ENCODE results near the gene PLCL1. TPM values are rescaled to one million over a fixed set of nuclear protein-coding genes. Genes with fewer than 3 reads are reported as not detected.
"Not testable (repeated sequence)": the region's sequence is repeated elsewhere in the genome, so short reads cannot be mapped to it uniquely, and the experiment has no call there.

PLCL1 gene
- total RNA-seq, 1 donor from 2014 or later: 0.23 TPM

DNA sequence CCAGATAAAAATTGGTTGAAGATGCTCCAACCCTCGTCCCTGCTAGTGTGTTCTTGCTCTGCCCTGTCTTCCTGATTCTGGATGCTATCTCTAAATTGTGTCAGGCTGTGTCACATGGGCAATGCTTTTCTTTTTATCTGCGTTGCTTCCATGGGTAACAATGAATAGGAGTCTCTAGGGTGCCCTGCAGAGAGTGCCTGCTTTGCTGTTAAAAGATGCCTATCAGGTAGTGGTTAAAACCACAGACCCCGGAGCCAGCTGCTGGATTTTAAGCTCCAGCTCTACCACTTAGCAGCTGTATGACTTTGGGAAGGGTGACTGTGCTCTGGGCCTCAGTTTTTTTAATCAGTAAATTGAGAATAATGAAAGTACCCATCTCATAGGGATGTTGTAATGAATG lies 340.3 kb downstream of the PLCL1 start:
- no peak for DNase-seq (ENCODE audit: low spot score)
- no peak for ATAC-seq

DNA sequence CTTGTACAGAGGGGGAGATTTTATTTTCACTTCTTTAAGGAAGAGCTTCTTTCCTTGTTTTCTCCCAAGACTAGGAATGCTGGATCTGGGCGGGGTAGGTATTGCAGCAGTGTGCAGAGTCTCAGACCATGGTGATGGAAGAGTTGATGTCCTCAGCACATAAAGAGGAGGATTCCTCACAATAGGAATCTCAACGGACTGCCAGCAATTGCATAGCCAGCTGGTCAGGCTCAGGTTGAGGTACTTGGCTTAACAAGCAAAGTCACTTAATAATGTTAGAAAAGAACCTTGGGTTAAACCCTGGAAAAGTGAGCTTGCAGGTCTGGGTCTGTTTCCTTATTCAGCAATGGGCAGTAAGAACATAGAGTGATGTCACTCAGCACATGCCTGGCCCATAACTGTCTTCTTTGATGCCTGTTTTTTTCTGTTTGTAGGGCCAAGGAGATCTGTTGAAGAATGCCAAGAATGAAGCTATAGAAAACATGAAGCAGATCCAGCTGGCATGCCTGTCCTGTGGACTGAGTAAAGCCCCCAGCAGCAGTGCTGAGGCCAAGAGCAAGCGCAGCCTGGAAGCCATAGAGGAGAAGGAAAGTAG lies 342.1 kb downstream of the PLCL1 start:
- no peak for DNase-seq (ENCODE audit: low spot score)

DNA sequence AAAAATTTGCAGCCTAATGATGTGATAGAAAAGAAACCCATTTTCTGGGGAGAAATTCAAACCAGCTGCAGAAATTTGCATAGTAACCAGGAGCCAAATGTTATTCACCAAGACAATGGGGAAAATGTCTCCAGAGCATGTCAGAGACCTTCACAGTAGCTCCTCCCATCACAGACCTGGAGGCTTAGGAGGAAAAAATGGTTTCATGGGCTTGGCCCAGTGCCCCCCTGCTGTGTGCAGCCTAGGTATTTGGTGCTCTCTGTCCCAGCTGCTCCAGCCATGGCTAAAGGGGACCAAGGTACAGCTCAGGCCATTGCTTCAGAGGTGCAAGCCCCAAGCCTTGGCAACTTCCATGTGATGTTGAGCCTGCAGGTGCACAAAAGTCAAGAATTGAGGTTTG lies 352.9 kb downstream of the PLCL1 start:
- ATAC-seq: no peak
- DNase-seq (ENCODE audit: low spot score): no peak

More for the DNA sequence above, 342.1 kb downstream of the PLCL1 start:
- no peak for ATAC-seq

DNA sequence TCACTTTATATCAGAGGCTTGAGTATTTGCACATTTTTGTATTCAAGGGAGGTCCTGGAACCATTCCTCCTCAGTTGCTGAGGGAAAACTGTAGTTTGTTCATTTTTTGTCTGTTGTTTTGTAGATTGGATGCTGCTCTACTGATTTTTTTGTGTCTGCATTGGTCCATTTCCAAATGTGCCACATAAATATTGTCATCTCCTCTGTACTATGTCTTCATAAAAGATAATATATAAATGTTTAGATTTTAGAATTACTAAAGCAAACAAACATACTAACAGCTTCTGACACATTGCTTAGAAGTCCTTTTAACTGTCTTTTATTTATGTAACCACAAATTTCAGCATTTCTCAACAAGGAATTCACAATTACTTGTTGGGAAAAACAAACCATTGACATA lies 356.8 kb downstream of the PLCL1 start:
- DNase-seq (ENCODE audit: low spot score) (no peak), ATAC-seq (no peak)

GRCh38 chr2:198162276-198162675 lies 357.9 kb downstream of the PLCL1 start:
- no peak for ATAC-seq
- DNase-seq (ENCODE audit: low spot score): no peak

- ATAC-seq (no peak), DNase-seq (ENCODE audit: low spot score) (no peak)
Measured at GRCh38 chr2:198164843-198165242, 360.4 kb downstream of the PLCL1 start.

- DNase-seq (ENCODE audit: low spot score): no peak
- ATAC-seq: no peak
Measured at GRCh38 chr2:198165289-198165688, 360.9 kb downstream of the PLCL1 start.

DNA sequence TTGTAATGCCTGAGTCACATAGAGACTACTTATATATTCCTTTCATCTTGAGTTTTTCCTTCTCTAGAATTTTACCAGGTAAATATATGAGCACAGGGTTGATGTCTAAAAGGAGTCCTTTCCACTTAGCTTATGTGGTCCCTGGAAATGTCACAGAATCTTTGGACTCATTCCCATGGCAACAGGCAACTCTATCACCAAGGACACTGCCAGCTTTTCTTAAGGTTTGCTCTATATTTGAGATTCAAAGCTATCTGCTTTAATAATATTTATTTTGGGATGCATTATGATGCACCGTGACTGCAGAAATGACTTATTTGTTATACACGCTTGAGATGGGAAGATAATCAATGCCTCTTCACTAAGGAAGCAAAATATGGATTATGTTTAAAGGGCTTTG lies 363.0 kb downstream of the PLCL1 start:
- no peak for DNase-seq (ENCODE audit: low spot score)
- ATAC-seq: no peak

DNA sequence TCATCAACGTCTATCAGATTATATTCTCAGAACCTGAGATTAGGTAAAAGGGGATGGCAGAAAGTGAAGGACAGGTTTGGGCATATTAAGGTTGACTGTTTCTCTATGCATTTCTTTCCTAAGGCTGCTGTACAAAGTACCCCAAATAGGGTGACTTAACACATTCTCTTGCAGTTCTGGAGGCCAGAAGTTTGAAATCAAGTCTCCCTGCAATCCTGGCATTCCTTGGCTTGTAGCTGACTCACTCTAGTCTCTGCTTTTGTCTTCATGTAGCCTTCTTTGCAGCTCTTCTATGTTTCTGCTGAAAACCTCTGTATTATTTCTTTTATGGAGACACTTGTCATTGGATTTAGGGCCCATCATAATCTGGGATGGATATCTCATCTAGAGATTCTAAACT lies 364.3 kb downstream of the PLCL1 start:
- no peak for ATAC-seq

GRCh38 chr2:198173242-198173641 lies 368.8 kb downstream of the PLCL1 start:
- ATAC-seq: no peak
- no peak for DNase-seq (ENCODE audit: low spot score)

More for the DNA sequence above, 364.3 kb downstream of the PLCL1 start:
- no peak for DNase-seq (ENCODE audit: low spot score)

- ATAC-seq (no peak), DNase-seq (ENCODE audit: low spot score) (no peak)
Measured at GRCh38 chr2:198173864-198174263, 369.5 kb downstream of the PLCL1 start.

DNA sequence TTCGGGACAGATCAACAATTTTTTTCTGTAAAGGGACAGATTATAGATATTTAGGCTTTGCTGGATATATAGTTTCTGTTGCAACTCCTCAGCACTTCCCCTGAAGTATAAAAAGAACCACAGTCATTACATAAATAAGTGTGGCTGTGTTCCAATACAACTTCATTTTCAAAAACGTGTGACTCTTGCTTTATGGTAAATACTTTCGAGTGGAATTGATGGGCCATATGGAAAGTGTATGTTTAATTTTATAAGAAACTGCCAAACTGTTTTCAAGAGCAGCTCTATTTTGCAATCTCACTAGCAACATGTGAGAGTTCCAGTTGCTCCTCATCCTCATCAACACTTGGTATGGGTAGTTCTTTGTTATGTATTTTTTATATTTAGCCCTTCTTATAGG lies 370.9 kb downstream of the PLCL1 start:
- ATAC-seq (no peak), DNase-seq (ENCODE audit: low spot score) (no peak)

GRCh38 chr2:198177040-198177439 lies 372.6 kb downstream of the PLCL1 start:
- DNase-seq (ENCODE audit: low spot score) (no peak), ATAC-seq (no peak)

GRCh38 chr2:198178766-198179165 lies 374.4 kb downstream of the PLCL1 start:
- DNase-seq (ENCODE audit: low spot score) (no peak), ATAC-seq (no peak)

DNA sequence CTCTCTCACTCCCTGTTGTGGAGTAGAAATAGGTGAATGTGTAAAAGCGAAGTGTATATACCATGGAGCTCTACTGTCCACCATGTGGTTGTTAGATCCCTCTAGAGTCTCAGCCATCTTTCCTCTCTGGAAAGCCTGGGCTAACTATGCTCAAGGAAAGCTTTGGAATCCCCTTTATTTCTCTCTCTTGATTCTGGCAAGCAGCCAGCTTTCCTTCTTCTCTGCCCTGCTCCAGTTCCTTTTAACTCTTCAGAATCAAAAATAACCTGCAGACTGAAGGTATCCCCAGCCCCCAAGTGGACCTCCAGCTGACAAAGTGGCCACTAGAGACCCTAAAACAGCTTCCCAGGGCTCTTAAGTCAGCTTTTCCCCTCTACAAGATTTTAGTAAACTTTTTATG lies 381.9 kb downstream of the PLCL1 start:
- DNase-seq (ENCODE audit: low spot score): no peak

DNA sequence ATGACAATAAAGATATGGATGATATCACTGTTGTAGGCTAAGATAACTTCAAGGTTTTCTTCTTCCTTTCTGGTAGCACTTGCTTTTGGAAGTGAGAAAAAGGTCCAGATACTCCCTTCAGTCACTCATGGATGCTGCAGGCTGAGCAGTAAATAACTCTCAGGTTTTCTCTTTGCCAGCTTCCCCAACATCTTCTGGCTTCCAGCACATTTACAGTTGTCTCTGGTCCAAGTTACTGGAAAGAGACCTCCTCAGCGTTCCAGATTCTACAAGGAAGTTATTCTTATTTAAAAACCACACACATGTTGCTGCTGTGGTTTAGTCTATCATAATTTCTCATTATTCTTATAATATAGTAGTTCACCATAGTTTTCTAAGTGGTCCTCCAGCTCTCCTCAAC lies 383.4 kb downstream of the PLCL1 start:
- no peak for DNase-seq (ENCODE audit: low spot score)
- no peak for ATAC-seq

More for the DNA sequence above, 381.9 kb downstream of the PLCL1 start:
- no peak for ATAC-seq

DNA sequence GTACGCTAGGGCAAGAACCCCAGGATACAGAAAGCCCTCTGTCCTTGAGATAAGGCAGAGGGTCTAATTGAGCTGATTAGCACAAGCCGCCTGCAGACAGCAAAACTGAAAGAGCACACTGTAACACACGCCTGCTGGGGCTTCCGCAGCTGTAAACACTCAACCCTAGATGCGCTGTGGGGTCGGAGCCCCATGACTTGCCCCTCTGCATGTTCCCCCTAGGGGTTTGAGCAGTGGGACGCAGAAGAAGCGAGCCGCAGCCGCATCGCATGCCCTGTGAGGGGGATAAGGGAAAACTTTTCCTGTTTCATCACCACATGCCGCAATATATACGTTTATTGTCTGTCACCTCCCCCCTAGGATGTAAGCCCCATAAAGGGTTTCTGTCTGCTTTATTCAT lies 384.6 kb downstream of the PLCL1 start:
- DNase-seq (ENCODE audit: low spot score): no peak
- ATAC-seq: no peak

- DNase-seq (ENCODE audit: low spot score): no peak
- no peak for ATAC-seq
Measured at GRCh38 chr2:198191651-198192050, 387.3 kb downstream of the PLCL1 start.

- DNase-seq (ENCODE audit: low spot score); ATAC-seq: not testable (repeated sequence)
Measured at GRCh38 chr2:198196556-198196955, 392.2 kb downstream of the PLCL1 start.

Measured in left lobe of liver (tissue), 2 donors.